ENCODE measurements around the gene PRR3. TPM values are rescaled to one million over a fixed set of nuclear protein-coding genes. Genes with fewer than 3 reads are reported as not detected.
A peak's percentile ranks its signal among the peaks of the same experiment; 100 is the strongest.

PRR3 gene
- total and polyA plus RNA-seq, 2 of the 13 experiments (the other 11 are each of a cell fraction or from before 2014, with no cell fraction given): 14.6 to 21.2 TPM

DNA sequence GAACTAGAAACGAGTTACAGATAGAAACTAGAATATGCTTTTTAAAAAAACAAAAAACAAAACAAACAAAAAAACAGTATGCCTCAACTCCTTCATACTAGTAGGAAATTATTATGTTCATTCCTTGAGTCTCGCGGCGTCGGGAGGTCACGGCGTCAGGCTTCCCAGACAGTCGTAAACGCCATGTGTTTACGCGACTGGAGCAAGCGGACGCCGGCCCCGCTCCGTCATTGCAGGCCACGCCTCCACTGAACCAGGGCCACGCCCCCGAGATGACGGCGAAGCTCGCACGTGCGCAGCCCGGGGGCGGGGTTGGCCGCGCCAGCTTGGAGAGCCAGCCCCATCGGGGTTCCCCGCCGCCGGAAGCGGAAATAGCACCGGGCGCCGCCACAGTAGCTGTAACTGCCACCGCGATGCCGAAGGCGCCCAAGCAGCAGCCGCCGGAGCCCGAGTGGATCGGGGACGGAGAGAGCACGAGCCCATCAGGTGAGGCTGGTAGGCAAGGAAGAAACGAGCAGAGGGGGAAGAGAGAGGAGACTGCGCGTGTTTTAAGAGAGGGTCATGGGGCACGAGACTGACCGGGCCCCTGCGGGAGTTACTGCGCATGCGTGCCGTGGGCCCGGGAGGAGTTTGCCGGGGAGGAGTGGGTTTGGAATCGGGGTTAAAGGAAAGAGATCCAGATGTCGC, 14.1 kb downstream of the PRR3 start, which contains the start of gene ABCF1 (continued):
- TF ChIP-seq ZNF484 (CRISPR knock-in tag; IDR thresholded peaks at IDR 0.05; ENCODE audit: borderline replicate concordance, low read depth): no peak
- TF ChIP-seq ZNF629 (CRISPR knock-in tag; conservative IDR thresholded peaks at IDR 0.05): 0 out of 2 replicates have a peak, but pooled peaks have one; percentile 18
- peak; percentile 74 for TF ChIP-seq XRCC5 (optimal IDR thresholded peaks at IDR 0.05; ENCODE audit: low read length)
- peak; percentile 90 for TF ChIP-seq MED1 (CRISPR knock-in tag; IDR thresholded peaks at IDR 0.05)
- peak; percentile 94; the same call in 1 of the 2 replicates for TF ChIP-seq ZNF136 (CRISPR knock-in tag; IDR thresholded peaks at IDR 0.05; ENCODE audit: low read depth)
- peak; percentile 84 for TF ChIP-seq YY1 (IDR thresholded peaks at IDR 0.05; ENCODE audit: insufficient read depth, insufficient replicate concordance, low read depth, low read length)
- peak; percentile 77; the same call in 1 of the 2 replicates for TF ChIP-seq ZFP41 (CRISPR knock-in tag; IDR thresholded peaks at IDR 0.05; ENCODE audit: borderline replicate concordance)
- peak; percentile 81 for TF ChIP-seq MED8 (CRISPR knock-in tag; IDR thresholded peaks at IDR 0.05; ENCODE audit: insufficient replicate concordance)
- TF ChIP-seq, protein P1, sequence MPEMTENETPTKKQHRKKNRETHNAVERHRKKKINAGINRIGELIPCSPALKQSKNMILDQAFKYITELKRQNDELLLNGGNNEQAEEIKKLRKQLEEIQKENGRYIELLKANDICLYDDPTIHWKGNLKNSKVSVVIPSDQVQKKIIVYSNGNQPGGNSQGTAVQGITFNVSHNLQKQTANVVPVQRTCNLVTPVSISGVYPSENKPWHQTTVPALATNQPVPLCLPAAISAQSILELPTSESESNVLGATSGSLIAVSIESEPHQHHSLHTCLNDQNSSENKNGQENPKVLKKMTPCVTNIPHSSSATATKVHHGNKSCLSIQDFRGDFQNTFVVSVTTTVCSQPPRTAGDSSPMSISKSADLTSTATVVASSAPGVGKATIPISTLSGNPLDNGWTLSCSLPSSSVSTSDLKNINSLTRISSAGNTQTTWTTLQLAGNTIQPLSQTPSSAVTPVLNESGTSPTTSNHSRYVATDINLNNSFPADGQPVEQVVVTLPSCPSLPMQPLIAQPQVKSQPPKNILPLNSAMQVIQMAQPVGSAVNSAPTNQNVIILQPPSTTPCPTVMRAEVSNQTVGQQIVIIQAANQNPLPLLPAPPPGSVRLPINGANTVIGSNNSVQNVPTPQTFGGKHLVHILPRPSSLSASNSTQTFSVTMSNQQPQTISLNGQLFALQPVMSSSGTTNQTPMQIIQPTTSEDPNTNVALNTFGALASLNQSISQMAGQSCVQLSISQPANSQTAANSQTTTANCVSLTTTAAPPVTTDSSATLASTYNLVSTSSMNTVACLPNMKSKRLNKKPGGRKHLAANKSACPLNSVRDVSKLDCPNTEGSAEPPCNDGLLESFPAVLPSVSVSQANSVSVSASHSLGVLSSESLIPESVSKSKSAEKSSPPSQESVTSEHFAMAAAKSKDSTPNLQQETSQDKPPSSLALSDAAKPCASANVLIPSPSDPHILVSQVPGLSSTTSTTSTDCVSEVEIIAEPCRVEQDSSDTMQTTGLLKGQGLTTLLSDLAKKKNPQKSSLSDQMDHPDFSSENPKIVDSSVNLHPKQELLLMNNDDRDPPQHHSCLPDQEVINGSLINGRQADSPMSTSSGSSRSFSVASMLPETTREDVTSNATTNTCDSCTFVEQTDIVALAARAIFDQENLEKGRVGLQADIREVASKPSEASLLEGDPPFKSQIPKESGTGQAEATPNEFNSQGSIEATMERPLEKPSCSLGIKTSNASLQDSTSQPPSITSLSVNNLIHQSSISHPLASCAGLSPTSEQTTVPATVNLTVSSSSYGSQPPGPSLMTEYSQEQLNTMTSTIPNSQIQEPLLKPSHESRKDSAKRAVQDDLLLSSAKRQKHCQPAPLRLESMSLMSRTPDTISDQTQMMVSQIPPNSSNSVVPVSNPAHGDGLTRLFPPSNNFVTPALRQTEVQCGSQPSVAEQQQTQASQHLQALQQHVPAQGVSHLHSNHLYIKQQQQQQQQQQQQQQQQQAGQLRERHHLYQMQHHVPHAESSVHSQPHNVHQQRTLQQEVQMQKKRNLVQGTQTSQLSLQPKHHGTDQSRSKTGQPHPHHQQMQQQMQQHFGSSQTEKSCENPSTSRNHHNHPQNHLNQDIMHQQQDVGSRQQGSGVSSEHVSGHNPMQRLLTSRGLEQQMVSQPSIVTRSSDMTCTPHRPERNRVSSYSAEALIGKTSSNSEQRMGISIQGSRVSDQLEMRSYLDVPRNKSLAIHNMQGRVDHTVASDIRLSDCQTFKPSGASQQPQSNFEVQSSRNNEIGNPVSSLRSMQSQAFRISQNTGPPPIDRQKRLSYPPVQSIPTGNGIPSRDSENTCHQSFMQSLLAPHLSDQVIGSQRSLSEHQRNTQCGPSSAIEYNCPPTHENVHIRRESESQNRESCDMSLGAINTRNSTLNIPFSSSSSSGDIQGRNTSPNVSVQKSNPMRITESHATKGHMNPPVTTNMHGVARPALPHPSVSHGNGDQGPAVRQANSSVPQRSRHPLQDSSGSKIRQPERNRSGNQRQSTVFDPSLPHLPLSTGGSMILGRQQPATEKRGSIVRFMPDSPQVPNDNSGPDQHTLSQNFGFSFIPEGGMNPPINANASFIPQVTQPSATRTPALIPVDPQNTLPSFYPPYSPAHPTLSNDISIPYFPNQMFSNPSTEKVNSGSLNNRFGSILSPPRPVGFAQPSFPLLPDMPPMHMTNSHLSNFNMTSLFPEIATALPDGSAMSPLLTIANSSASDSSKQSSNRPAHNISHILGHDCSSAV (CRISPR knock-in tag; IDR thresholded peaks at IDR 0.05; ENCODE audit: borderline replicate concordance): no peak
- peak; percentile 59; the same call in 1 of the 2 replicates for TF ChIP-seq ZFP82 (CRISPR knock-in tag; IDR thresholded peaks at IDR 0.05; ENCODE audit: borderline replicate concordance)
- TF ChIP-seq, protein P2, sequence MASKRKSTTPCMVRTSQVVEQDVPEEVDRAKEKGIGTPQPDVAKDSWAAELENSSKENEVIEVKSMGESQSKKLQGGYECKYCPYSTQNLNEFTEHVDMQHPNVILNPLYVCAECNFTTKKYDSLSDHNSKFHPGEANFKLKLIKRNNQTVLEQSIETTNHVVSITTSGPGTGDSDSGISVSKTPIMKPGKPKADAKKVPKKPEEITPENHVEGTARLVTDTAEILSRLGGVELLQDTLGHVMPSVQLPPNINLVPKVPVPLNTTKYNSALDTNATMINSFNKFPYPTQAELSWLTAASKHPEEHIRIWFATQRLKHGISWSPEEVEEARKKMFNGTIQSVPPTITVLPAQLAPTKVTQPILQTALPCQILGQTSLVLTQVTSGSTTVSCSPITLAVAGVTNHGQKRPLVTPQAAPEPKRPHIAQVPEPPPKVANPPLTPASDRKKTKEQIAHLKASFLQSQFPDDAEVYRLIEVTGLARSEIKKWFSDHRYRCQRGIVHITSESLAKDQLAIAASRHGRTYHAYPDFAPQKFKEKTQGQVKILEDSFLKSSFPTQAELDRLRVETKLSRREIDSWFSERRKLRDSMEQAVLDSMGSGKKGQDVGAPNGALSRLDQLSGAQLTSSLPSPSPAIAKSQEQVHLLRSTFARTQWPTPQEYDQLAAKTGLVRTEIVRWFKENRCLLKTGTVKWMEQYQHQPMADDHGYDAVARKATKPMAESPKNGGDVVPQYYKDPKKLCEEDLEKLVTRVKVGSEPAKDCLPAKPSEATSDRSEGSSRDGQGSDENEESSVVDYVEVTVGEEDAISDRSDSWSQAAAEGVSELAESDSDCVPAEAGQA (IDR thresholded peaks at IDR 0.05; ENCODE audit: low read depth): peak; percentile 79
- TF ChIP-seq, protein P2 (CRISPR knock-in tag; IDR thresholded peaks at IDR 0.05; ENCODE audit: borderline replicate concordance): no peak; the same call in 1 of the 2 replicates
- TF ChIP-seq ZNF317 (CRISPR knock-in tag; IDR thresholded peaks at IDR 0.05): peak; percentile 81; the same call in 1 of the 2 replicates
- peak; percentile 46; the same call in 1 of the 2 replicates for TF ChIP-seq FOXC1 (CRISPR knock-in tag; IDR thresholded peaks at IDR 0.05; ENCODE audit: borderline replicate concordance)
